Measurements from ENCODE around the gene ANP32B.

DNA sequence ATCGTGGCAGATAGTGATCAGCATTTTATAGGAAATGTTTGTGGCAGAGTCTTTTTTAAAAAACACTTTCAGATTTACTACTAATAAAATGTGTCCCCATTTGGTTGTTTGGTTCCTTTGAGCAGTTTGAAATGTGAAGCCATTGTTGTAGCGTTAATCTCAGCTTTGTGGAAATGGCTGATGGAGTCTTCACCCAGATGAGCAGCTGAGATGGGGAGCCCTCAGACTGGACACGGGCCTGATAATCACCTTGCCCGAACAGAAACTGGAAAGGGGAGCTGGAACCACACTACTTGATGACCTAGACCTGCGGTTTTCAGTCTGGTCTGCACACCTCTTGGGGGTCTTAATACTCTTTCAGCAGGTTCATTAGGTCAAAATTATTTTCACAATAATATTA is 20.6 kb upstream of the ANP32B start:
- TF ChIP-seq POLR2A (IDR thresholded peaks at IDR 0.05; ENCODE audit: low read depth, low read length) (no peak), POLR2AphosphoS5 (IDR thresholded peaks at IDR 0.05; ENCODE audit: low read depth, low read length) (no peak)
